ENCODE data around the gene MEGF10.

The MEGF10 gene

DNA sequence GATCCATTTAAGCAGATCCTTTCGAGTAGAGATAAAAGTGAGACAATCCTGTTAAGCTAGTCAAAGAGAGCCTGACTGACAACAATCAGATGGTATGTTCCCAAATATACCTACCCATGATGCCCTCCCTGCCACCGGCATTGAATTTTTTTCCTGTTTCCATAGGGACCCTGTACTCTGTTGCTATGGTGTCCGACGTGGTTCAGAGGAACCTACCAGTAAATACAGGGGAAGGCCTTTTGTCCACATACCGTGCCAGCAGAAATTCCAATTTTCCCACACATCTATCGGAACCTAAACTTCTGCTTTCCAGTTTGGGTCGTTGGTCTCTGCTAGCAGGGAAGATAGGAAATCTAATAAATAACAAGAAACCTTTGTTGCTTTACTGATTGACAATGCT, 64.7 kb downstream of the MEGF10 start (continued):
- TF ChIP-seq, protein P1, sequence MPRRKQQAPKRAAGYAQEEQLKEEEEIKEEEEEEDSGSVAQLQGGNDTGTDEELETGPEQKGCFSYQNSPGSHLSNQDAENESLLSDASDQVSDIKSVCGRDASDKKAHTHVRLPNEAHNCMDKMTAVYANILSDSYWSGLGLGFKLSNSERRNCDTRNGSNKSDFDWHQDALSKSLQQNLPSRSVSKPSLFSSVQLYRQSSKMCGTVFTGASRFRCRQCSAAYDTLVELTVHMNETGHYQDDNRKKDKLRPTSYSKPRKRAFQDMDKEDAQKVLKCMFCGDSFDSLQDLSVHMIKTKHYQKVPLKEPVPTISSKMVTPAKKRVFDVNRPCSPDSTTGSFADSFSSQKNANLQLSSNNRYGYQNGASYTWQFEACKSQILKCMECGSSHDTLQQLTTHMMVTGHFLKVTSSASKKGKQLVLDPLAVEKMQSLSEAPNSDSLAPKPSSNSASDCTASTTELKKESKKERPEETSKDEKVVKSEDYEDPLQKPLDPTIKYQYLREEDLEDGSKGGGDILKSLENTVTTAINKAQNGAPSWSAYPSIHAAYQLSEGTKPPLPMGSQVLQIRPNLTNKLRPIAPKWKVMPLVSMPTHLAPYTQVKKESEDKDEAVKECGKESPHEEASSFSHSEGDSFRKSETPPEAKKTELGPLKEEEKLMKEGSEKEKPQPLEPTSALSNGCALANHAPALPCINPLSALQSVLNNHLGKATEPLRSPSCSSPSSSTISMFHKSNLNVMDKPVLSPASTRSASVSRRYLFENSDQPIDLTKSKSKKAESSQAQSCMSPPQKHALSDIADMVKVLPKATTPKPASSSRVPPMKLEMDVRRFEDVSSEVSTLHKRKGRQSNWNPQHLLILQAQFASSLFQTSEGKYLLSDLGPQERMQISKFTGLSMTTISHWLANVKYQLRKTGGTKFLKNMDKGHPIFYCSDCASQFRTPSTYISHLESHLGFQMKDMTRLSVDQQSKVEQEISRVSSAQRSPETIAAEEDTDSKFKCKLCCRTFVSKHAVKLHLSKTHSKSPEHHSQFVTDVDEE (CRISPR knock-in tag; IDR thresholded peaks at IDR 0.05): no peak
- TF ChIP-seq ARNTL (CRISPR knock-in tag; IDR thresholded peaks at IDR 0.05; ENCODE audit: borderline replicate concordance, low read depth) (no peak), ZNF70 (CRISPR knock-in tag; IDR thresholded peaks at IDR 0.05) (no peak), ZFP30 (CRISPR knock-in tag; IDR thresholded peaks at IDR 0.05) (no peak)

DNA sequence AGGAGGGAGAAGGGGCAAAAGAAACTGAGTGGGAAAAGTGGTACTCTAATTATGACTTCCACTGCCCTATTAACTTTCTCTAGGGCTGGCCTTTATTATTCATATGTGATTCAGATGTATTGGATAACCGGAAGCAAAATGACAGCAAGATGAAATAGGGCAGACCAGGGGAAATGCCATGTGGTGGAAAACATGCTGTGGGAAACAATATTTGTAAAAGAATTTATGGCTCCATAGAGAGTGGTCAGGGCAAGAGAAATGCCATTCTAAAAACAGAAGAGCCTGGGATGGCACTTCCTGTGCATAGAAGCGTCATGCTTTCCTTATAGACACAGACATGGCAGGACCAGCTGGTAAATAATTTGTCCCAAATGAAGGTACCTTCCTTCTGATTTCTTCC, 67.7 kb downstream of the MEGF10 start:
- ATAC-seq: peak; percentile 96
- TF ChIP-seq ZC3H10 (CRISPR knock-in tag; IDR thresholded peaks at IDR 0.05) (0 out of 2 replicates have a peak, but pooled peaks have one; percentile 56), TOX (CRISPR knock-in tag; IDR thresholded peaks at IDR 0.05; ENCODE audit: borderline replicate concordance) (peak; percentile 42; the same call in 1 of the 2 replicates), OSR1 (CRISPR knock-in tag; IDR thresholded peaks at IDR 0.05) (no peak), ZNF8 (CRISPR knock-in tag; IDR thresholded peaks at IDR 0.05) (no peak), TCF4 (CRISPR knock-in tag; IDR thresholded peaks at IDR 0.05; ENCODE audit: borderline replicate concordance) (no peak), CSDC2 (CRISPR knock-in tag; IDR thresholded peaks at IDR 0.05) (no peak)
- TF ChIP-seq, protein P2, sequence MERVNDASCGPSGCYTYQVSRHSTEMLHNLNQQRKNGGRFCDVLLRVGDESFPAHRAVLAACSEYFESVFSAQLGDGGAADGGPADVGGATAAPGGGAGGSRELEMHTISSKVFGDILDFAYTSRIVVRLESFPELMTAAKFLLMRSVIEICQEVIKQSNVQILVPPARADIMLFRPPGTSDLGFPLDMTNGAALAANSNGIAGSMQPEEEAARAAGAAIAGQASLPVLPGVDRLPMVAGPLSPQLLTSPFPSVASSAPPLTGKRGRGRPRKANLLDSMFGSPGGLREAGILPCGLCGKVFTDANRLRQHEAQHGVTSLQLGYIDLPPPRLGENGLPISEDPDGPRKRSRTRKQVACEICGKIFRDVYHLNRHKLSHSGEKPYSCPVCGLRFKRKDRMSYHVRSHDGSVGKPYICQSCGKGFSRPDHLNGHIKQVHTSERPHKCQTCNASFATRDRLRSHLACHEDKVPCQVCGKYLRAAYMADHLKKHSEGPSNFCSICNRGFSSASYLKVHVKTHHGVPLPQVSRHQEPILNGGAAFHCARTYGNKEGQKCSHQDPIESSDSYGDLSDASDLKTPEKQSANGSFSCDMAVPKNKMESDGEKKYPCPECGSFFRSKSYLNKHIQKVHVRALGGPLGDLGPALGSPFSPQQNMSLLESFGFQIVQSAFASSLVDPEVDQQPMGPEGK (CRISPR knock-in tag; IDR thresholded peaks at IDR 0.05; ENCODE audit: borderline replicate concordance): 0 out of 2 replicates have a peak, but pooled peaks have one; percentile 24

DNA sequence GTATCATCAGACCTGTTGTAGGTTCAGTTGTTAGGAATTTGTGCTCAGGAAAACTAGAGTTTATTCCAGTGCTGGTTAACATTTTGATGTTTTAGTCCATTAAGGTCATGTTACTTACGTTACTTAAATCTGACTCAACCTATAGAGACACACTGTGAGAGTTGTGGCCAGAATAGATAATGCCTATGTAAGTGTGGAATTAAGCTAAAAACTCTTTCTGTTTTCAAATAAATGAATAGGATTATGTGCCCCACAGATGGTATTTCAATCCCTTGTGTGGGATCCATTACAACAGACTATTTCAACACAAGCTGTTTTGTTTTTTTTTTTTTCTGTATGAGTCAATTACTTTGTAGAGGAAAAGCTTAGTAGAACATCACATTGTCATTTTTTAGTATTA, 68.1 kb downstream of the MEGF10 start:
- peak; percentile 59 for ATAC-seq
- TF ChIP-seq RARB (CRISPR knock-in tag; IDR thresholded peaks at IDR 0.05): no peak
- TF ChIP-seq, protein P2 (CRISPR knock-in tag; IDR thresholded peaks at IDR 0.05; ENCODE audit: borderline replicate concordance): no peak
- TF ChIP-seq CSDC2 (CRISPR knock-in tag; IDR thresholded peaks at IDR 0.05): no peak
- TF ChIP-seq ZNF8 (CRISPR knock-in tag; IDR thresholded peaks at IDR 0.05): no peak
- TF ChIP-seq, protein P3, sequence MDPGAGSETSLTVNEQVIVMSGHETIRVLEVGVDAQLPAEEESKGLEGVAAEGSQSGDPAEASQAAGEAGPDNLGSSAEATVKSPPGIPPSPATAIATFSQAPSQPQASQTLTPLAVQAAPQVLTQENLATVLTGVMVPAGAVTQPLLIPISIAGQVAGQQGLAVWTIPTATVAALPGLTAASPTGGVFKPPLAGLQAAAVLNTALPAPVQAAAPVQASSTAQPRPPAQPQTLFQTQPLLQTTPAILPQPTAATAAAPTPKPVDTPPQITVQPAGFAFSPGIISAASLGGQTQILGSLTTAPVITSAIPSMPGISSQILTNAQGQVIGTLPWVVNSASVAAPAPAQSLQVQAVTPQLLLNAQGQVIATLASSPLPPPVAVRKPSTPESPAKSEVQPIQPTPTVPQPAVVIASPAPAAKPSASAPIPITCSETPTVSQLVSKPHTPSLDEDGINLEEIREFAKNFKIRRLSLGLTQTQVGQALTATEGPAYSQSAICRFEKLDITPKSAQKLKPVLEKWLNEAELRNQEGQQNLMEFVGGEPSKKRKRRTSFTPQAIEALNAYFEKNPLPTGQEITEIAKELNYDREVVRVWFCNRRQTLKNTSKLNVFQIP (CRISPR knock-in tag; IDR thresholded peaks at IDR 0.05; ENCODE audit: borderline replicate concordance, low read depth): no peak
- TF ChIP-seq ISL1 (CRISPR knock-in tag; IDR thresholded peaks at IDR 0.05): no peak
- no peak for TF ChIP-seq ZC3H10 (CRISPR knock-in tag; IDR thresholded peaks at IDR 0.05)
- no peak for TF ChIP-seq ZFP30 (CRISPR knock-in tag; IDR thresholded peaks at IDR 0.05)

DNA sequence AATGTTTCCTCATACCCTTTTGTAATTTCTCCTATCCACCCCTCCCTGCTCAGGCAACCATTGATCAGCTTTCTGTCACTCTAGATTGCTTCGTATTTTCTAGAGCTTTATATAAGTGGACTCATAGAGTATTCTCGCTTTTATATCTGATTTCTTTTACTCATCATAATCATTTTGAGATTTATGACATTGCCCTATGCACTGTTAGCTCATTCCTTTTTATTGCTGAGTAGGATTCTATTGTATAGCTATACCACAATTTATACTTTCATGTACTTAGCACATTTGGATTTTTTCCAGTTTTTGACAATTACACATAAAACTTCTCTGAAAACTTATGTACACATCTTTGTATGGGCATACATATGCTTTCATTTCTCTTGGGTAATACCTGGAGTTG, 68.9 kb downstream of the MEGF10 start:
- no peak for TF ChIP-seq CSDC2 (CRISPR knock-in tag; IDR thresholded peaks at IDR 0.05)
- no peak for ATAC-seq

DNA sequence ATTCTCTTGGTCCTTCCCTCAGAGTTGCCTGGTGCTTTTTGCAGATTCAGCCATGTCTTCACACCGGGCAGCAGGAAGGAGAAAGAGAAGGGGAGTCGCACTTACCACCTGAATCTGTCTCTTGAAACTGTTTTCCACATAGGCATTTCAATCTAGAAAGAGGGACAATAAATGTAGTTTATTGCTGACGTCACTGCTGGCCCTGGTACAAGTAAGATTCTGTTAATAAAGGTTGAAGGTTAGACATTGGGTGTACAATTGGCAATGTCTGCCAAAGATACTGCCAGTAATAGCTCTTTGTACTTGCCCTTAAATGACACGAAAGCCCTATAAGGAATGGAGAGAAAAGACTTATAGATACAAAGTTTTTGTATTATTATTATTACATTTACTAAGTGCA, 72.8 kb downstream of the MEGF10 start:
- no peak for ATAC-seq
- TF ChIP-seq ZFP3 (CRISPR knock-in tag; IDR thresholded peaks at IDR 0.05) (no peak), OSR1 (CRISPR knock-in tag; IDR thresholded peaks at IDR 0.05) (no peak), CSDC2 (CRISPR knock-in tag; IDR thresholded peaks at IDR 0.05) (no peak), GLIS3 (CRISPR knock-in tag; IDR thresholded peaks at IDR 0.05) (no peak), BACH2 (CRISPR knock-in tag; IDR thresholded peaks at IDR 0.05; ENCODE audit: borderline replicate concordance) (no peak), TOX (CRISPR knock-in tag; IDR thresholded peaks at IDR 0.05; ENCODE audit: borderline replicate concordance) (no peak), ISL1 (CRISPR knock-in tag; IDR thresholded peaks at IDR 0.05) (no peak), ZNF70 (CRISPR knock-in tag; IDR thresholded peaks at IDR 0.05) (no peak), ZFP30 (CRISPR knock-in tag; IDR thresholded peaks at IDR 0.05) (no peak), PPARA (CRISPR knock-in tag; IDR thresholded peaks at IDR 0.05; ENCODE audit: borderline replicate concordance) (no peak), RARB (CRISPR knock-in tag; IDR thresholded peaks at IDR 0.05) (no peak), ESRRG (CRISPR knock-in tag; IDR thresholded peaks at IDR 0.05) (no peak), ZC3H10 (CRISPR knock-in tag; IDR thresholded peaks at IDR 0.05) (no peak), SNAI2 (CRISPR knock-in tag; IDR thresholded peaks at IDR 0.05) (no peak)
- TF ChIP-seq, protein P4, sequence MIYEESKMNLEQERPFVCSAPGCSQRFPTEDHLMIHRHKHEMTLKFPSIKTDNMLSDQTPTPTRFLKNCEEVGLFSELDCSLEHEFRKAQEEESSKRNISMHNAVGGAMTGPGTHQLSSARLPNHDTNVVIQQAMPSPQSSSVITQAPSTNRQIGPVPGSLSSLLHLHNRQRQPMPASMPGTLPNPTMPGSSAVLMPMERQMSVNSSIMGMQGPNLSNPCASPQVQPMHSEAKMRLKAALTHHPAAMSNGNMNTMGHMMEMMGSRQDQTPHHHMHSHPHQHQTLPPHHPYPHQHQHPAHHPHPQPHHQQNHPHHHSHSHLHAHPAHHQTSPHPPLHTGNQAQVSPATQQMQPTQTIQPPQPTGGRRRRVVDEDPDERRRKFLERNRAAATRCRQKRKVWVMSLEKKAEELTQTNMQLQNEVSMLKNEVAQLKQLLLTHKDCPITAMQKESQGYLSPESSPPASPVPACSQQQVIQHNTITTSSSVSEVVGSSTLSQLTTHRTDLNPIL (CRISPR knock-in tag; IDR thresholded peaks at IDR 0.05; ENCODE audit: low read depth): no peak

Data from SK-N-SH treated with all-trans-retinoic acid at 6 μM for 48 hours (cell line).